ENCODE data around the gene UBQLN4. TPM values are rescaled to one million over a fixed set of nuclear protein-coding genes. Genes with fewer than 3 reads are reported as not detected.

Gene UBQLN4
- total and polyA plus RNA-seq, 7 donors, result 36.8 to 73.9 (median 55.5) TPM

- DNase-seq, result no peak
- intact Hi-C loops (cut with DNase I), result no loop called here
Observed at GRCh38 chr1:156065212-156065611, 11.6 kb upstream of the UBQLN4 start.

GRCh38 chr1:156064615-156065014 is 11.0 kb upstream of the UBQLN4 start:
- no peak overlapping the region for H3K4me3 ChIP-seq
- ATAC-seq (no peak), DNase-seq (no peak)
- no peaks in the 10 kb centered on the region for H3K4me1 ChIP-seq
- no peaks in the 10 kb centered on the region for H3K27me3 ChIP-seq (ENCODE audit: insufficient read depth in 3 of 3, low read length in 2 of 3)
- H3K9me3 ChIP-seq, result no peaks in the 10 kb centered on the region
- no peak overlapping the region for H3K27ac ChIP-seq
- no peak for TF ChIP-seq CTCF (IDR thresholded peaks at IDR 0.05)
- intact Hi-C loops (cut with DNase I), result no loop called here
- H3K36me3 ChIP-seq (ENCODE audit: insufficient read depth in 1 of 2, low read depth in 1 of 2), result no peaks in the 10 kb centered on the region
- 96 to 100% (median 100%) methylated on average over 2 of the region's 2 CpGs for WGBS, 3 donors

More at GRCh38 chr1:156065212-156065611, 11.6 kb upstream of the UBQLN4 start:
- 92 to 93% (median 93%) methylated on average over 3 of the region's 3 CpGs for WGBS, 3 donors
- no peaks in the 10 kb centered on the region for H3K27me3 ChIP-seq (ENCODE audit: insufficient read depth in 3 of 3, low read length in 2 of 3)
- no peak for TF ChIP-seq CTCF (IDR thresholded peaks at IDR 0.05)
- H3K36me3 ChIP-seq (ENCODE audit: insufficient read depth in 1 of 2, low read depth in 1 of 2), result no peaks in the 10 kb centered on the region
- no peaks in the 10 kb centered on the region for H3K4me1 ChIP-seq
- H3K4me3 ChIP-seq, result no peak overlapping the region
- no peaks in the 10 kb centered on the region for H3K9me3 ChIP-seq
- H3K27ac ChIP-seq, result no peak overlapping the region
- ATAC-seq, result no peak

DNA sequence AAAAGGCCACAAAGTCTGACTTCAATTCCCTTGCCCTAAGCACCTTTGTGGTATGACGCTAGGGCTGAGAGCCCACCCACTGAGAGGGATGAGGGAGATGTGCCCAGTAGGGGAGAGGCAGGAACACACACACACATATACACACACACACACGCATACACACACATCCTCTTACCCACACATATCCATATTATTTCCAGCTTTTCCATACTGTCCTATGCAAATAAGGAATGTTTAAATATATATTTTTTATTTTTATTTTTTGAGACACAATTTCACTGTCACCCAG is 10.3 kb upstream of the UBQLN4 start:
- no peak for DNase-seq
- H3K4me3 ChIP-seq, result no peak overlapping the region
- no peak overlapping the region for H3K27ac ChIP-seq
- H3K36me3 ChIP-seq (ENCODE audit: insufficient read depth in 1 of 2, low read depth in 1 of 2), result no peaks in the 10 kb centered on the region
- intact Hi-C loops (cut with DNase I), result no loop called here
- 64 to 70% (median 64%) methylated on average over 2 of the region's 2 CpGs for WGBS, 3 donors
- H3K4me1 ChIP-seq, result no peaks in the 10 kb centered on the region
- no peaks in the 10 kb centered on the region for H3K27me3 ChIP-seq (ENCODE audit: insufficient read depth in 3 of 3, low read length in 2 of 3)
- ATAC-seq, result no peak
- H3K9me3 ChIP-seq, result no peaks in the 10 kb centered on the region
- TF ChIP-seq CTCF (IDR thresholded peaks at IDR 0.05), result no peak

DNA sequence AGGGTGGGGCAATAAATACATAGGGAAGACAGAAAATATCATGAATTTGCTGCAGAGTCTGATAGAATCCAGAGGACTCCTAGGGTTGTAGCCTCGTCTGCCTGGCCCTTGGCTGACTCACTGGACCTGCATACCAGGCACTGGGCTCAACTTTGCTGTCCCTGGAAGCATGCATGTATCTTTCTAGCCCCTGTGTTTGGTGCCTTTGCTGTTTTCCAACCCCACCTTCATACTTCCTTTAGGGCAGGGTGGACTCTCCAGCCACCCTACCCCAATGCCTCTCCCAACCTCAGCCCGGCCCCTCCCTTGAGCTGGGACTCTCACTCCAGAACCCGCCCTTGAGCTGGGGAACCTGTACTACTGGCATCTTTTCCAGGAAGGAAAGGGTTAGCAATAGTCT is 8.6 kb upstream of the UBQLN4 start:
- Histone ChIP-seq H3K36me3 (ENCODE audit: insufficient read depth in 1 of 2, low read depth in 1 of 2) (peaks cover 0 to 16% of the 10 kb centered on the region in 2 donors), H3K27ac (no peak overlapping the region), H3K4me1 (no peaks in the 10 kb centered on the region), H3K9me3 (no peaks in the 10 kb centered on the region), H3K4me3 (no peak overlapping the region), H3K27me3 (ENCODE audit: insufficient read depth in 3 of 3, low read length in 2 of 3) (no peaks in the 10 kb centered on the region)
- TF ChIP-seq CTCF (IDR thresholded peaks at IDR 0.05), result no peak
- ATAC-seq, result no peak
- DNase-seq, result no peak
- intact Hi-C loops (cut with DNase I), result no loop called here
- WGBS, 3 donors, result 94 to 97% (median 97%) methylated on average over 3 of the region's 3 CpGs

DNA sequence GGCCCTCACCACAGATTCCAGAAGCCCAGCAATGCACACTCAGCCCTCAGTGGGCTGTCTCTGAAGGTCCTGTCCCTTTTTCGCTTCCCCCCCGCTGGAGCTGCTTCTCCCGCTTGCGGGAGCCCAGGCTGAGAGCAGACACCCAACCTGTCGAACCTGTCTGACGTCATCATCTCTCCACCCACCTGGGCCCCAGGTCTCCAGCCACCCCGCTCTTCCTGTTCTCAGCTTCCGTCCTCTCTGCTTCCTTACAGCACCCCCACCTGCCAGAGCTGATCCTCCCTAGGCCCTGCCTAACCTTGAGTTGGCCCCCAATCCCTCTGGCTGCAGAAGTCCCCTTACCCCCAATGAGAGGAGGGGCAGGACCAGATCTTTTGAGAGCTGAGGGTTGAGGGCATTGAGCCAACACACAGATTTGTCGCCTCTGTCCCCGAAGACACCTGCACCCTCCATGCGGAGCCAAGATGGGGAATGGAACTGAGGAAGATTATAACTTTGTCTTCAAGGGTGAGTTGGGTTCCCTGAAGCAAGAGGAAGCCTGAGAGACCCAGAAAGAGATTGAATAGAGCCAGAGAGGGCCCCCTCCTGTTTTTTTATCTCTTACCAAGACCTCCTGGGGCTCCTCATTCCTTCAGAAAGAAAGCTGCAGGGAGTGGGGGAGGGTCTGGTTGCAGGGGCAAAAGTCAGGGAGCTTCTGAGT is 7.5 kb upstream of the UBQLN4 start, which contains the start of gene RAB25:
Gene RAB25, plus strand, starts transcription at position 224 of the 700 bp plus-strand sequence. Its CDS starts 241 bp downstream, at position 465.
- H3K4me1 ChIP-seq, result no peaks in the 10 kb centered on the region
- intact Hi-C loops (cut with DNase I), result no loop called here
- 51 to 60% (median 56%) methylated on average over 11 of the region's 11 CpGs for WGBS, 3 donors
- H3K9me3 ChIP-seq, result no peaks in the 10 kb centered on the region
- ATAC-seq, result no peak
- peaks cover 0 to 24% of the 10 kb centered on the region in 2 donors for H3K36me3 ChIP-seq (ENCODE audit: insufficient read depth in 1 of 2, low read depth in 1 of 2)
- no peaks in the 10 kb centered on the region for H3K27me3 ChIP-seq (ENCODE audit: insufficient read depth in 3 of 3, low read length in 2 of 3)
- no peak for TF ChIP-seq CTCF (IDR thresholded peaks at IDR 0.05)
- no peak within 1 kb of the TSS for H3K4me3 ChIP-seq
- no peak within 1 kb of the TSS for H3K27ac ChIP-seq
- no peak for DNase-seq
